GM18526 (cell line): ENCODE data around the gene PADI4.

Experiments
- POLR2A ChIP-seq: IDR thresholded peaks from 3 replicates; pipeline ENCODE4 v1.6.1; 2011; ENCODE audit not compliant: insufficient read length; ENCODE audit errors: extremely low read depth

Gene PADI4

GRCh38 chr1:17307946-17308345 lies at the start of gene PADI4:
Gene PADI4 (plus strand): TSS chr1:17308197. CDS start chr1:17308223, 26 bp downstream.
- TF ChIP-seq POLR2A, result no peak

GRCh38 chr1:17258758-17259130 lies 49.3 kb upstream of the PADI4 start:
- no peak for TF ChIP-seq POLR2A

- TF ChIP-seq POLR2A, result no peak
Observed at GRCh38 chr1:17259233-17259873, 48.6 kb upstream of the PADI4 start.

GRCh38 chr1:17260264-17260663 lies 47.7 kb upstream of the PADI4 start:
- TF ChIP-seq POLR2A, result no peak

- no peak for TF ChIP-seq POLR2A
Observed at GRCh38 chr1:17260738-17261137, 47.3 kb upstream of the PADI4 start.

- TF ChIP-seq POLR2A, result no peak
Observed at GRCh38 chr1:17263936-17264335, 44.1 kb upstream of the PADI4 start.

GRCh38 chr1:17264470-17264869 lies 43.5 kb upstream of the PADI4 start:
- TF ChIP-seq POLR2A, result no peak

- no peak for TF ChIP-seq POLR2A
Observed at GRCh38 chr1:17265162-17265561, 42.8 kb upstream of the PADI4 start.

- no peak for TF ChIP-seq POLR2A
Observed at GRCh38 chr1:17265950-17266349, 42.0 kb upstream of the PADI4 start.

GRCh38 chr1:17270891-17271765 lies 36.9 kb upstream of the PADI4 start:
- no peak for TF ChIP-seq POLR2A

GRCh38 chr1:17272066-17272465 lies 35.9 kb upstream of the PADI4 start:
- TF ChIP-seq POLR2A, result no peak

GRCh38 chr1:17272646-17273045 lies 35.4 kb upstream of the PADI4 start:
- no peak for TF ChIP-seq POLR2A

- no peak for TF ChIP-seq POLR2A
Observed at GRCh38 chr1:17273096-17273495, 34.9 kb upstream of the PADI4 start.

- no peak for TF ChIP-seq POLR2A
Observed at GRCh38 chr1:17274186-17275170, 33.5 kb upstream of the PADI4 start.

- TF ChIP-seq POLR2A, result no peak
Observed at GRCh38 chr1:17276568-17276967, 31.4 kb upstream of the PADI4 start.
